HTERT RPE-1 (cell line): Measurements from ENCODE around the gene HIPK2.

Experiments used
- in situ Hi-C: fragments of 300-500 bp; cut with MboI; formaldehyde crosslinking; loops from 4 replicates; pipeline ENCODE4 v1.14.3; 2020; ENCODE audit warnings: low sequenced_read_pairs

HIPK2 gene

DNA sequence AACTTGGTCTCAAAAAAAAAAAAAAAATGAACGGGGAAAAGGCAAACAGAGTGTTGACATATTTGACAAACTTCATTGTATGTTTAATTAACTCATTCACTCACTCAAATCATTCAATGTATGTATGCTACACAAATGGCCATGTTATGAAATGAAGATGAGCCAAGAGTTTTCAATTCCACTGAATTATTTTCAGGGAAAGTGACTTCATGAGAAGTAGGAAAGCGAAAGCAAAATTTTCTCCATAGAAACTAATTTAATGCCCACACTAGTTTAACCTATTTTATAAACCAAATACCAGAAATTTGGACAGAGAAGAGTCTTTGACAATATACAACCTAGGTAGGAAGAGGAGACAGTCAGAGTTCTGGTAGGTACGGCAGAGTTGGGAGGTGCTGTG lies 119.5 kb downstream of the HIPK2 start:
- in situ Hi-C loops = no loop called here

DNA sequence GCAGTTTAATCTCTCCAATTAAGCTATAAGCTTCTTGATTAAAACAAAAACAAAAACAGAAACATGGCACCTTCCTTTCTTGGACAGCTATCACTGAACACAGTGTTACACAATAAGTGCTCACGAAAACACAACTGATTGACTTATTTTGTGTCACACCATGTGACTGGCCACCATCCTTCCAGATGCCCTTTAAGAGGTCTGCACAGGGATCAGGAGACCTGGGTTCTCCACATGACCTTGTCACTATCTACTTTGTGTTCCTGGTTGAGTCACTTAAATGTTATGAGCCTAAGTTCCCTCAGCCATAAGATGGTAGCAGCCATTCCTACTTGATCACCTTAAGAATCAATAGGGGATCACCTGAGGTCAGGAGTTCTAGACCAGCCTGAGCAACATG lies 120.1 kb downstream of the HIPK2 start:
- in situ Hi-C loops = no loop called here

DNA sequence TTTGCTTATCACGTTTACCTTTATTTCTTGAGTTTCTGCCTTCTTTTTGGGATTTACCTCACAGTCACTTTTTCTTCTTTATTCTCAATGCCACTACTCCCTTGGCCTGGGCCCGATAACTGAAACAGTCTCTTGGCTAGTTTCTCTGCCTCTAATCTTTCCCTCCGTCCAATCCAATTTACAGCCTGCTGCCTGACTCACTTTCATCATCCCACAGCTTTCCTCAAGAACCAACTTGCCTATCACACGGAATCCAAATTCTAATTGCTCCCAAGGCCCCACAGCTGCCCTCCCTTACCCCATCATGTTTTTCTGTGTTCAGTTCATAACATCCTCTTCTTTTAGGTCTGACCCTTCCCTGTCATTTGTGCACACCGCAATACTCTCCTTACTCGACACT lies 121.4 kb downstream of the HIPK2 start:
- in situ Hi-C loops = no loop called here

DNA sequence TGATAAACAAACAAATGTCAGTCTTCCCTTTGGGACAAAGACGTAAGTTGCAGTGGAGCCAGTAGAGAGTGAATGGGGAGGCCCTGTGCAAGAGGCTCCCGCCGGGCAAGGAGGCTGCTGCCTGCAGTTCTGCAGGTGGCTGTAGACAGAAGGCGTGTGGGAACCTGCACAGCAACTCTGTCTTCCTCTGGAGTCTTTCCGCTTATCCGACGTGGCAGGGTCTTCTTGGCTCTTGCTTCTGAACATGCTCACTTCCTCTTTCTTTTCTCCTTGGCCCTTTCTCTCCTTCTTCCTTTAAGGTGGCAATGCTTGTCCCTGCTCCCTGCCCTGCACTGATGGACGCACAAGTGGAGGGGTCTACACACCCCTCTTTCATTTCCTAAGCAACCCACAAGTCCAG lies 122.5 kb downstream of the HIPK2 start:
- in situ Hi-C loops = no loop called here

DNA sequence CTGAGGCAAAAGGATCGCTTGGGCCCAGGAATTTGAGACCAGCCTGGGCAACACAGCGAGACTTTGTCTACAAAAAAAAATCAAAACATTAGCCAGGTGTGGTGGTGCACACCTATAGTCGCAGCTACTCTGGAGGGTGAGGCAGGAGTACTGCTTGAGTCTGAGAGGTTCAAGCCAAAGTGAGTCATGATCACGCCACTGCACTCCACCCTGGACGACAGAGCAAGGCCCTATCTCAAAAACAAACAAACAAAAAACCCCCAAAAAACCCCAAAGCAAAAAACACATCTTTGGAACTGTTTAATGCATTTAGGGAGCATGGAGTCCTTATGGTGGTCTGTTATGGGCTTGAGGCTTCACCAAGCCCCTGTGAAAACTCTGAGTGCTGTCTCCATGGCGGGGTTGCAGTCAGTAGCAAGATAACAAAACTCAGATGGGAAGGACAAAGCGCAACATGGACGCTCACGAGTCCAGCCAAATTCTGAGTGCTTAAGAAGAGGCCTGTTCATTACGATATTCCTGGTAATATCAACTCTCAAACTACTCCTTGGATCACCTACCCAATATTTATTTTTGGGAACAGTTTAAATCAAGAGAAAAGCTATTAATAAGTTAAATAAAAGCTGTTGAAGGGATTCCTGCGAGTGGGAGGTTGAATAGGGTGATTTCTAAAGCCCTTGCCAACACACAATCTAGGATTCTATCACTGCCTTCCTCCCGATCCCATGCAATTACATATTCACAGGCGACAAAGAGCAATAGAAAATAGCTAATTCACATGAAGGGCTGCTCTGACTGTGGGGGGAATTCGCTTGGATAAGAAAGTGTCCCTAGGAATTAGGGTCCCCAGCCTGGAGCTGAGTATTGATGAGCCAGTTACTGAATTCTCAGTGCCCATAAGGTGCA lies 123.3 kb downstream of the HIPK2 start:
- in situ Hi-C loops = no loop called here

DNA sequence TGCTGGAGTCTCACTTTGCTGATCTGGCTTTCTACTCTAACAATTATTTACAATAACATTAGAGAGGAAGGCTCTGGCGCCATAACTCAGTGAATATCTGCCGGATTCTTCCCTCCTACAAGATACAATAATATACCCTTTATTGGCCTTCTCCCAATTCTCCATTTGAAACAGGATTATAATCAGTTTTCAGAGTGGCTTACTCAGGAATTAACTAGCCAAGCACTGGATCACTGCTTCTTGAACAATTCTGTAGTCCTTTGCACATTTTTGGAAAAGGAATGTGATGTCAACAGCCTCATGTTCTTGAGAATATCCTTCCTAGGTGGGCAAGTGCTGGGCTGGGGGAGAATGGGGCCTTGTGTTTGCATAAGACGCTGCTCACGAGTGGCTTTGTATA lies 125.9 kb downstream of the HIPK2 start:
- in situ Hi-C loops = no loop called here

DNA sequence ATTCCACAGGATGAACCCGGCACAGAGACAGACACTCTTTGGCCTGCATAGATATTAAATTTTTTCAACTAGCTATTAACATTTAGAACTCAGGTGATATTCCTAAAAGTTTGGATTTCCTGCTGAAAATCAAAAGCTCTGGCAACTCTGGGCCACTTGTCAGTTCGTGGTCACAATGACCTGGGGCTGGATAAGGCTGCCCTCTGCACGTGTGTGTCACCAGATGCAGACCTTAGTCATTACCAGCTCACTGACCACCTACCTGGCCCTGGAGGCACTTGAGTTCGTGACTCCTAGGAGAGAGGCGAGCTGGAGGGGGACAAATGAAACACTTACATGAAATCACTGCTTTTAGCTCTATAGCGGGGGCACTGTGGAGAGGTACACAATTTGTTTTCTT lies 126.5 kb downstream of the HIPK2 start:
- in situ Hi-C loops = no loop called here

DNA sequence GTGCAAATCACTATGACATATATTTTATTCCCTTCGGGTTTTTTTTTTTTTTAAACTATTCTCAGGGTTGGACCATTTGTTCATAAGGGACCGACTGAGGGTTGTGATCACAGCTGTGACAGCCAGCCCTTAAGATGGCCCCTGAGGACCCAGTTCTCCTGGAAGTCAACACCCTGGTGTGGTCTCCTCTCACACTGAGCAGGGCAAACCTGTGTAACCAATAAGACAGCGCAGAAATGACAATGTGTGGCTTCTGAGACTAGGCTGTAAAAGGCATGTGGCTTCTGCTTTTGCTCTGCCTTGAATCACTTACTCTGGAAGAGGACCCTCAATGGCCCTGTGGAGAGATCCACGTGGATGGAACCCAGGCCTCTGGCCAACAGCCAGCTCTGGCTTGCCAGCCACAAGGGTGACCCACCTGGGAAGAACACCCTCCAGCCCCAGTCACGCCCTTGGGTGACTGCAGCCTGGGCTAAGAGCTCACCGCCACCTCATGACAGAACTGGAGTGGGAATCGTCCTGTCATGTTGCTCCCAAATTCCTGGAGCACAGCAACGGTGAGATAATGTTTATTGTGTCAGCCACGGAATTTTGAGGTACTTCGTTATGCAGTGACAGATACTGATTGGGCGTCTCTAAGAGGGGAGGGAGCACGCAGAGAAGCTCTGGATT lies 127.2 kb downstream of the HIPK2 start:
- in situ Hi-C loops = no loop called here

DNA sequence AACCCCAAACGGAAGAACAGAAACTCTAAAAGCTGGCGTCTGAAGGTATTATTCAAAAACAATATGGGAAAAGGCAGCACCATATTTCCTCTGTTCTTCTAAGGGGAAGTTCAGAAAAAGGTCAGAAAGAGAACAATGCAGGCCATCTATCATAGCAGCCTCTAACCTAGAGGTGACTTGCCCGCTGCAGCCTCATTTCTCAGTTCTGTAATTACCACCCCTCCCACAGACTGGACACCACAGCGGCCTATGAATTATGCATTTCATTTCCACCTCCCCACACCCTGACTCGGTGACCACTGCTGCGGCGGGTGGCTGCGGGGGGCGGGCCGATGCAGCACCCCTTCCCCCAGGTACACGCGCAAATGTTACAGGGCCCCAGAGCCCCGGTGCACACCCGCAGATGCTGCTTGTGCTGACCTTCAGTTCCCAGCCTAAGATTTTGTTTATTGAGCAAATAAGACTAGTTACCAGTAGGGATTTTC lies 128.8 kb downstream of the HIPK2 start:
- in situ Hi-C loops = no loop called here

DNA sequence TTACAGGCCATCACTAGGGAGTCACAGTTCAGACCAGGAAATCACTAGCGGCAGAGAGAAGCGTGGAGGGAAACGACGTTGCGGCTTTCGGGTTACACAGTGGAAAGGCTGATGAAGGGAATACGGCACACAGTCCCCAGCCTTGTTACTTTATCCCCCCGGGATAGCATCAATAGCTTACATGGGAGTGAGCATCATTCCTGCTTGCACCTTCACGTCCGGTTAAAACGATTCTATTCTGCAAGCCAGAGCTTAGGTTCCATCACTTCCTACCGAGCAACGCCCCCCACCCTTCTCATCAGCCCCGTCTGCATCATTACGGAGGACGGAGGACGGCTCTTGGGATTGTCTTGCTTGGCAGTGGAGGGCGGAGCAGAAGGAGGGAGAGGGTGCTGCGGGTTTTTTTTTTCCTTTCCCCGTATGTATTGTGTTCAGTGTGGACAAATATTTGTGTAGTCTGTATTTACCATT lies 129.4 kb downstream of the HIPK2 start:
- in situ Hi-C loops = no loop called here

DNA sequence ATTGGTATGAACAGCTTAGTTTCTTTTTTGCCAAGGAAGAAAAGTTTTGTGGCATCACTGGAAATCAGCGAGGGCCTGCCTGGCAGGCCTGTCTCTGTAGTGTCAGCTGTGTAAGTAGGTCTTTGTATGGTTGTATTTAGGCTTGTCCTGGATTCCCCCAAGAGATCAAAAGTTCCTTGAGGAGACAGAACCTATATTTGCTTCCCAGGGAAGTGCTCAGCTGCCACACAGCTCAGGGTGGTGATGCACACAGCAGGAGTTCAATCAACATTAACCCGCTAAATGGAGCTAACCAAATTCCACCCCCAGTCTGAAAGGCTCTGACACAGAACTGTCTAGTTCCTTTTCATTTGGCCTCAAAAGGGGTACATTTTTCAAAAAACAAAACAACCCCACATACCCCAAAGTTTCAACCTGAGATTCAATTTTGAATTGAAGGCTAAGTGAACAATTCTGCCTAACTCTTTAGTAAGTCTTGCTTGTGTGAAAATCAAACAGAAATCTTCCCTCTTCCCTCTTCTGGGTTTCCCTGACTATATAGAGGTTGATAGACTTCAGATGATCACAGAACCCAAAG lies 129.9 kb downstream of the HIPK2 start:
- in situ Hi-C loops = no loop called here

DNA sequence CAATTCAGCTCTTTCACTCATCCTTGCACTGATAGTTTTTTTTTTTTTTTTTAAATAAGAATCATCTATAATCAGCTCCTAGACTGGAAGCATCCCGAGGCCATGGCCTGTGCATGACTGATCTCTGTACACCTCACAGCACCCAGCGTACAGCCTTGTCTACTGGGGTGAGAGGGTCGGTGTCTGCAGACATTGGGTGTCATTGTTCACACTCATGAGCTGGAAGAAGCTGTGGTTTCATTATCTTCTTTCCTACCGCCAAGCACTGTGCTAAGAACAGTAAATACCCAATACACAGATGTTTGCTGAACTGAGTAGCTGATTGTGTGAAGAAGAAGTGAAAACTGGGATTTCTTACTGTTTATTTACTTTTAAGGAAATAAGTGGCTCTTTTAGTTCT lies 130.7 kb downstream of the HIPK2 start:
- in situ Hi-C loops = no loop called here

DNA sequence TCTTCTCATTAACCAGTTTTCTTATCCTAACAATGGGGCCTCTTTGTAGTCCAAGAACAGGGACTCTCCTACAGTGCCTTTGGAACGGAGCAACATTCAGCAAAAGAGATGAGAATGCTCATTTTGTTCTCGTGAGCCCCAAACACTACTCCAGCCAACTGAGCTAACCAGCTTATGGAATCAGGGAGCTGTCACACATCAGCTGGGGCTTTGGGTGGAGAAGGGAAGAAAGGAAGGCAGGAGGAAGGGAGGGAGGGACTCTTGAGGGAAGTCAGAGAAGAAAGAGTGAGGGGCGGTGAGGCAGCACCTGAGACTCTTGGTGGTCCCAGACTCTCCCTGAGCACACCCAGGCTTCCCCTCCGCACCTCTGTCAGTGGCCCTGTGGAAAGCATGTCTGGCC lies 131.2 kb downstream of the HIPK2 start:
- in situ Hi-C loops = no loop called here

DNA sequence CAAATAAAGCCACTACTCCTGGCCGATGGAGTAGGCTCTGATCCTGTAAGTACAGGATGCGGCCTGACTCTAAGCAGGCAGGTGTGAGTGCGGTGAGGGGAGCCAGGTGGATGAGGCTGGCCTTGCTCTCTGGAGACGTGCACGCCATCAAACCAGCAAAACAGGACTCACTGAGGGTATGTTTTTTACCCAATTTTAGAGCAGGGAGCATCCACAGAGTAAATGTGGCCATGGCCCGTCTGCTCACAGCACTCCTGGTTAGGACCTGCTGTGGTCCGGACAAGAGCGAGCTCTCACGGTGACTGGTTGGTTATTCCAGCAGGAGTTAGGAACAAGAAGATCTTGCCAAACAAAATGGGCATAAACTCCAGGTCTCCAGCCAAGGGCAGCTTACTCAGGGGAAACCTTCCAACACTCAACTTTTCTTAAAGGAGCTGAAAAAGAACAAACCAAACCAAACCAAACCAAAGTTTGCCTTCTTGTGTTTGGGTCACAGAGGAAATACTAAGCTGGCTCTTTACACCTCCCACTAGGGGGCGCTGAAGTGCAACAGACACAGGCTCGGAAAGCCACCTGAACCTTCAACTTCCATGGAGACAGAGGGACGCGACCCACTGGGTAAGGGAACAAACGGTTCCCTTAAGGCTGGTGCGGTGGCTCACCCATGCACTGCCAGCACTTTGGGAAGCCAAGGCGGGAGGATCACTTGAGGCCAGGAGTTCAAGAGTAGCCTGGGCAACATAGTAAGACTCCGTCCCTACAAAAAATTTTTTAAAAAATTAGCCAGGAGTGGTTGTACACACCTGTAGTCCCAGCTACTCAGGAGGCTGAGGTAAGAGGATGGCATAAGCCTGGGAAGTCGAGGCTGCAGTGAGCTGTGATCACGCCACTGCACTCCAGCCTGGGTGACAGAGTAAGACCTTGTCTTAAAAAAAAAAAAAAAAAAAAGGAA lies 131.9 kb downstream of the HIPK2 start:
- in situ Hi-C loops = no loop called here

DNA sequence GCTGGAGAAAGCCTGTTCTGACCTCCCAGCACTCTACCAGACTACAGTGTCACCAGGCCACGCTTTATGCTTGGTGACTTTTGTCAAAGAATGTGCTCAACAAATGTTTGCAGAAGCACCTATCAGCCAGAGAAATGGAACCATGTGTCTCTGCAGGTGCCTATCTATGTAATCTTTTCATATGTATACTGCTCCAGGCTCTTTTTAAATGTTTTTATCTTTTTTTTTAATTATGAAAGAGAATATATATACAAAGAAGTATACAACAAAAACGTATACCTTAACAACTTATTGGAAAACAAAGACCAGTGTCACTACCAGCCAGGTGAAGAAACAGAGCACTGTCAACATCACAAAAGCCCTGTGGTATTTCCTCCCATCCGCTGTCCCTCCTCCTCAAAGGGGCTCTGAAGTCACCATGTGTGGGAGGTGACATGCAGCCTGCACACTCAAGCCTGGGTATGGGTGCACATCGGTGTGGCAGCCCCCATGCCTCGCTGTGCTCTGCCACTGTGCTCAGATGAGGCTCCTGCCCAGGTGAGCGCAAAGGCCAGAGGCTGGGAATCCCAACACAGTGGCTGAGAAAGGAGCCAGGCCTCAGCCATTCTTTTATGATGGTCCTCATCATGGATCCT lies 133.7 kb downstream of the HIPK2 start:
- in situ Hi-C loops = no loop called here

DNA sequence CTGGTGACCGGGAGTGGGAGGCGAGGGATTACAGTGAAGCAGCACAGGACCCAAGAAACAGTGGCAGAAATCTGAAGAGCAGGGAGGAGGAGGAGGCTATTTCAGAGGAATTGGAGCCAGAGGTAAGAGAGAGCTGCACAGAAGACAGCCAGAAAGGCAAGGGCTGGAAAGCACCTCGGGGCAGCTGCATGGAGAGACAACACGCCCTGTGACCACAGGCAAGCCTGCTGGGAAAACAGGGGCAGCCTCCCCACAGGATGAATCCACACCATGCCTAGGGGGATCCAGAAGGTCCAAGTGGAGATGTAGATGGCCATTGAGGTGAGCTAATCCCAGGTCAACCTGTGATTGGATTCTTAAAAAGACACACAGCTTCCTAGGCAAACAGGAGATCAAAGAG lies 135.5 kb downstream of the HIPK2 start:
- in situ Hi-C loops = no loop called here

DNA sequence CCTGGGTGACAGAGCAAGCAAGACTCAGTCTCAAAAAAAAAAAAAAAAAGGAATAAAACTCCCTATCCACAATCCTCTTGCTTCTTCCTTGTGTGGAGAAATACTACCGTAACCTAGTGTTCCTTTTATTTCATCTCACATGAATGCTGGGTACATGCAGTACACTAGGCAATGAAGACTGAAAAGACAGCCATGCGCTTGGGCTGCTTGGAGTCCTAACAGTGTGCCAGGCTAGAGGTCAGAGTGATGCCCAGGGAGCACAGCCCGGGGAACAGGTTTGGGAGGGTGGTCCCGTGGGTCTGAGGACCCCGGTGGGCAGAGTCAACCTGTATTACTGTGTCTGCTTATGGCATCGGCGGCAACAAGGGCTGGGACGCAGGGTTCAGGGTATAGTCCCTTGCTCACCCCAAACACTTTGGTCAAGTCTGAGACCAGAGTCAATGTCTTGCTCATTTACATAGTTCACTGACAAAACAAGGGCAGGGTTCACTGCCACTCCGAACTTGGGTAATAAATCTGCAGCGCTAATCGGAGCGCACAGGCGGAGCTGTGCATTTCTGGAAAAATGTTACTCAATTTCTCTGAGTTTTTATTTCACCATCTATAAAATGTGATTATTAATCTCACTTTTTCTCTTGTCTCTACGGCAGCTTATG lies 136.3 kb downstream of the HIPK2 start:
- in situ Hi-C loops = no loop called here

DNA sequence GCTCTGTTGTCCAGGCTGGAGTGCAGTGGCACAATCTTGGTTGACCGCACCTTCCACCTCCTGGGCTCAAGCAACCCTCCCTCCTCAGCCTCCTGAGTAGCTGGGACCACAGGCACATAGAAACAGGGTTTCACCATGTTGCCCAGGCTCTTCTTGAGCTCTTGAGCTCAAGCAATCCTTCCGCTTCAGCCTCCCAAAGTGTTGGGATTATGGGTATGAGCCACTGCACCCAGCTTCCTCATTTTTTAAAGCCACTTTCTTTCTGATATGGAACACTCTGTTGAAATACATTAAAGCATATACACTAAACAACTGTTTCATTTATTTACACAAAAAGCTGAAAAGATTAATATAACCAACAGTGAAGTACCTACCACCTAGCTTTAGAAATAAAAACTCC lies 137.1 kb downstream of the HIPK2 start:
- in situ Hi-C loops = no loop called here

DNA sequence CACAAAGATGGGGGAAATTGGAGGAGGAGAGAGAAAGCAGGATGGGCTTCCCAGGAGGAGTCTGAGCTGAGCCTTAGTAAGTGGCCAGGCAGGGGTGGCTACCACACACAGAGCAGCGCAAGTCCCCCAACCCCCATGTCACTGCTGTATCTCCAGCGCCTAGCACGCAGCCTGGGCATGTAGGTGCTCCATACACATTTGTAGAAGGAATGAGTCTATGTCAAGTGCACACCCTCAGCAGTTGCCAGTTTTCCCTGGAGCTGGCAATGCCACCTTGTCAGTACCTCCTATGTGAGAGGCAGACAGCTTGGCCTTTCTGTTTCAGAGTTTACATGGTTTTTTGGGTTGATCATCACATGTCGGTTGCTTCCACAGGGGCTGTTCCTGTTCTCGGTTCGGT lies 138.2 kb downstream of the HIPK2 start:
- in situ Hi-C loops = no loop called here
